HG03135 (cell line): ENCODE results near the gene ATP8B3.

ENCODE experiments used
- ATAC-seq: cut with Tn5 transposase; IDR thresholded peaks from one replicate; pipeline ENCODE4 v1.9.1; 2021; ENCODE audit warnings: mild to moderate bottlenecking, moderate library complexity; ENCODE audit not compliant: unreplicated experiment

Gene ATP8B3

DNA sequence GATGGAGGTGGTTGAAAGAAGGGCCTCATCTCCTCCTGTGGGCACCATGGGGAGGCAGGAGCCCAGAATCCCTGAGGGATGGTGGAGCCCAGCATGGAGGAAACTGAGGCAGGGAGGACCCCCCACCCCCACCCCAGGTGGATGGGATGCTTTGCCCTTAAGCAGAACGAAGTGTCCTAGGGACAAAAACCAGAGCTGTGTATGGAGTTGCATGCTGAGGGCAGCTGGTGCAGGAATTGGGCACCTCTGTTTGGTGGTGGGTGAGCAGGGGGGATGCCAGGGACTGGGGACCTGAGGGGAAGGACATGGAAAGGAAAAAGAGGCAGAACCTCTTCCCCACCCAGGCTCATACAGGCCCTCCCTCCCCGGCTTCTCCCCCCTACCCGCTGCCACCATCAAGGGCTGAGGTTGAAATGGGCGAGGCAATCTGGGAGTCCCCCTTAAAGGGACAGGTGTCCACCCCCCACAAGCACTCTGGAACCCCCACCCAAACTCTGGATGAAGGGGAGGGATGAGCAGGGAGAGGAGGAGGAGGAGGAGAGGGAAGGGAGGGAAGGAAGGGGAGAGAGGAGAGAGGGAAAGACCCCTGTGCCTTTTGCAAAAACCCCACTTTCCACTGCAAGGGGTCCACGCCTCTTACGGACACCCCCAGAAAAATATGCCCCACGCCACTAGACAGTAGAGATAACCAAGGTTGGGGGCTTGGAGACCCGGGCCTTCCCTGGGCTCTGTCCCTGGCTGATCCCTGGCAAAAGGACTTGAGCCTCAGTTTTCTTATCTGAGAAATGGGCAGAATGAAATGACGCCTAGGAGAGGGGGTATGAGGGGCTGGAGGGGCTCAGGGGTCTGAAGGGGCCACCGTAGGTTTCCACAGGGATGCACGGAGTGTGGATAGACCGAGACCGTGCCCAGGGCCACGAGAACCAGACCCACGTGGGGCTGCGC lies 52.8 kb downstream of the ATP8B3 start:
- ATAC-seq, result no peak

DNA sequence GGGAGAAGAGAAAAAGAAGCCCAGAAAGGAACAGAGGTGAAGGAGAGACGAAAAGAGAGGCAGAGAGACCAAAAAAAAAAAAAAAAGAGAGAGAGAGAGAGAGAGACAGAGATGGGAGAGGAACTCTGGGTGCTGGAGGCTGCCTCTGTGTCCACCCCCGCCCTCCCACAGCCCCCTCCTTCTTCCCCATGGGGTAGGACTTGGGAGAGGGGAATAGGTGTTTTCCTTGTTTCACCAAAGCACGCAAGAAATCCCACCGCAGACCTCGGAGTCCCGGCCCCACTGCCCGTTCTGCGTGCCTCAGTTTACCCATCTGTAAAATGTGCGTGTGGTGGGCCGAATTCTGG lies 53.9 kb downstream of the ATP8B3 start:
- no peak for ATAC-seq

DNA sequence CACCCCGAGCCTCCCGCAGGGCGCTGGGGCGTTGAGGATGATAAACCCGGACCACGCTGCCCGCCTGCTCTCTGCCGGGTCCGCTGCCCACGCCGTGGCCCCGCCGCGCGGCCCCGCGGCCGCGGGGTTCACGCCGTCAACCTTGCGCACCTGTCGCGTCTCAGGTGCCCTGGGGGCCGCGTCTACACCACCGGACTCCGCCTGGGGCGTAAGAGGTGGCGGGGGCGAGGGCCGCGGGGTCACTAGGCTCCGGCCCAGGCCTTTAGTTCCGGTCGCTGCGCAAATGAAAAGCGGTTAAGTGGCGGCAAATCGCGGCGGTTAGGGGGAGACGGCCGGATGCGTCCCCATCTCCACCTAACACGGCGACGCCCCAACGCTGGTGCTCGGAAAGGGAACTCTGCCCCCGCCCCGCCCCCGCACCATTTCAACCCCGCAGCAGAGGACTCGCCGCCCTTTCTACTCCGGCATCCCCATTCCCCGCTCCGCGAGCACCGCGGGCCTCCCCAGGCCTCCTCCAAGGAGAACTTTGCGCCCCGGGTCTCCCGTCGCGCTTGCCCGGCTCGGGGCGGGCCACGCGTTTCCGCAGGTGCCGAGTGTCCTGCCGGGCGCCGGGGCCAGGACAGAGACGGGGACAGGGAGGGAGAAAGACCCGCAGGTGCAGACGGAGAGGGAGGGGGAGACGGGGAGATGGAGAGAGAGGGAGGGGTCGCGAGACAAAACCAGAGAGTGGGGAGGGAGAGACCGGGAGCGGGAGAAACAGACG lies 54.4 kb downstream of the ATP8B3 start:
- ATAC-seq, result no peak

DNA sequence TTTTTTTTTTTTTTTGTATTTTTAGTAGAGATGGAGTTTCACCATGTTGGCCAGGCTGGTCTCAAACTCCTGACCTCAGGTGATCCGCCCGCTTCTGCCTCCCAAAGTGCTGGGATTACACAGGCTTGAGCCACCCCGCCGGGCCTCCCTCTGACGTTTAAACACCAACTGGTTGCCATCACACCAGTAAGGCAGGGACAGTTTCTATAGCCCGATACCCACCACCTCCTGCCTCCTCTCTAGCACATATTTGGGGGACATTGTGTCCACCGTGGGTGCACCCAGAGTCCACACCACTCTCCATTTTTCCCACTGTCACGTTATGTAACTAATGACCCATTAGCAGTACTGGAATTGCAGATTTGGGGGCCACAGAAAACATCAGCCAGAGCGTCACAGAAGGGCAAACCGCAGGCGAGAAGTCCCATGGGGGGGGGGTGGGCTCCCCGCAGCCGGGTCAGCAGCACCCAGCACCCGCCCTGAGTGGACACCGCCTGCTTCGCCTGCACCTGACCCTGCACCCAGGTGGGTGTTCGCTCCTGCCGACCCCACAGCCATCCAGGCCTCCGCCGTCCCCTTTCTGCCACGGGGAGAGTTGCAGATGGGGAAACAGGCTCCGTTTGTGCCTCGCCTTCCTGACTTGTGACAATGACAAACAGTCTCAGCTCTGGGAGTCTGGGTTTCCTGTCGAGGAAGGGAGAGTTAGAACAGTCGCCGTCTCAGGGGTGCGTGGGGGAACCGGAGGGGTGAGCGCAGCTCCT lies 55.2 kb downstream of the ATP8B3 start:
- no peak for ATAC-seq

DNA sequence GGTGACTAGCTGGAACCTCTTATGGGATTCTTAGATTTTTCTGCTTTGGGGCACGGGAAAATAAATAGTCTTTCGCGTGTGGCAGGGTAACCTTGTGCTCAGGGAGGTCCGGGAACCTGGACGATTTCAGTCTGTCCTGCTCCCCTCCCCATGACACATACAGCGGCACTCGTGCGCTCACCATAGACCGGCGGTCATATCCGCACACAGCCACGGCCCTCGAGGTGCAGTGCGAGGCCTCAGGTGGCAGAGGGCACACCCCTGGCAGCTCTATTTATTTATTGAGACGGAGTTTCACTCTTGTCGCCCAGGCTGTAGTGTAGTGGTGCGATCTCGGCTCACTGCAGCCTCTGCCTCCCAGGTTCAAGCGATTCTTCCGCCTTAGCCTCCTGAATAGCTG lies 55.8 kb downstream of the ATP8B3 start:
- no peak for ATAC-seq

DNA sequence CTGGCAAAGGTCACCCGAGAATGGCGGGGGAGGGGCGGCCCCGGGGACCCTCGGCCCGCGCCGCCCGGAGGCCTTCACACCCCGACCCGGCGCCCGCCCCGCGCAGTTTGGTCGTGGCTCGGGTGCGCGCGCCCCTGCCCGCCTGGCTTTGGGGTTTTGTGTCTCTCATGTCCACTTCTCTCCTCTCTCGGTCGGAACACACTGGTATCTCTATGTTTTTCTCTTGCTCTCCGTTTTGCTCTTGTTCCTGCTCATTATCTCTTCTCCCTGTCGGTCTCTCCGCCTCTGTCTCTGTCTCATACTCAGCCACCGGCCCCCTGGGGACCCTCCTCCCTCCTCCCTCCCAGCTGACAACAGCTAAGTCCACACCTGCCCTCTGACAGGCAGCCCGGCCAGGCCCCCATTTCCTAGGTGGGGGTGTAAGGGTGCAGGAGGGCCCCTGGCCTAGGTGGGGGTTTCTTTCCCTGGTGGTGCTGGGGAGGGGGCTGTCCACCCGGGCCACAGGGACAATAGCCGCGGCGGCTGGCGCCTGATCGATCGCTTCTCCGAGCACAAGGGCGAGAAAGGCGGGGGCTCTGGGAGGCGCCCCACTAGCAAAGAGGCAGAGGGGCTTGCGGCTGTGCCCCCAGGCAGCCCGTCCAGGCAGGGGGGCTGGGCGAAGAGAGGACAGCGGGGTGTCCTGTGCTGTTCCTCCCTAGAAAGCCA lies 56.5 kb downstream of the ATP8B3 start:
- ATAC-seq, result no peak

DNA sequence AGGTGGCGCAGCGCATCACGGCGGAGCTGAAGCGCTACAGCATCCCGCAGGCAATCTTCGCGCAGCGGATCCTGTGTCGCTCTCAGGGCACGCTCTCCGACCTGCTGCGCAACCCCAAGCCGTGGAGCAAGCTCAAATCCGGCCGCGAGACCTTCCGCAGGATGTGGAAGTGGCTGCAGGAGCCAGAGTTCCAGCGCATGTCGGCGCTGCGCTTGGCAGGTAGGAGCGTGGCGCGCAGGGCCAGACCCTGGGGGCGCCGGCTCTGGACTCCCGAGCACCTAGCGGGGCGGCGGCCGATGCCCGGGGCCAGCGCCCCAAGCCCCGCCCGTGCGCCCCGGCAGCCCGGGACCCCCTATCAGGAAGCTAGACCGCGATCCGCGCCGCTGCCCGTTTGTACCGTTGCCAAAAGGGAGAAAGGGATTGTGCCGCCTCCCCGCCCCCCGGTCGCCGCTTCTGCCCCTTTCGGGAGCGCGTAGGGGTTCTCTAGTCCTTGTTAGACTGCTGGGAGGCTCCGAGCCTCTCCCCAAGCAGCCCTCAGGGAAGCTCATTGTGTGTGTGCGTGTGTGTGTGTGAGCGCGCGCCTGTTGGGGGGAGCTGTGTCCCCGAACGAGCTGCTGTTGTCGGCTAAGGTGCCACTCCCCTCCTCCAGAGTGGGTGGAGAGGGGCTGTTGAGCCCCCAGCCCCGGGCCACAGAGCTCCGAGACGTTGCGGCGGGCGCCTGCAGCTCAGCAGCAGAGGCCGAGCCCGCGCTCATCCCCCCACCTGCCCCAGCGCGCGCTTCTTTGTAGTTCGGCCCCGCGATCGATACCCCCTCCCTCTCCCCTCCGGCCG lies 57.2 kb downstream of the ATP8B3 start:
- ATAC-seq, result no peak

DNA sequence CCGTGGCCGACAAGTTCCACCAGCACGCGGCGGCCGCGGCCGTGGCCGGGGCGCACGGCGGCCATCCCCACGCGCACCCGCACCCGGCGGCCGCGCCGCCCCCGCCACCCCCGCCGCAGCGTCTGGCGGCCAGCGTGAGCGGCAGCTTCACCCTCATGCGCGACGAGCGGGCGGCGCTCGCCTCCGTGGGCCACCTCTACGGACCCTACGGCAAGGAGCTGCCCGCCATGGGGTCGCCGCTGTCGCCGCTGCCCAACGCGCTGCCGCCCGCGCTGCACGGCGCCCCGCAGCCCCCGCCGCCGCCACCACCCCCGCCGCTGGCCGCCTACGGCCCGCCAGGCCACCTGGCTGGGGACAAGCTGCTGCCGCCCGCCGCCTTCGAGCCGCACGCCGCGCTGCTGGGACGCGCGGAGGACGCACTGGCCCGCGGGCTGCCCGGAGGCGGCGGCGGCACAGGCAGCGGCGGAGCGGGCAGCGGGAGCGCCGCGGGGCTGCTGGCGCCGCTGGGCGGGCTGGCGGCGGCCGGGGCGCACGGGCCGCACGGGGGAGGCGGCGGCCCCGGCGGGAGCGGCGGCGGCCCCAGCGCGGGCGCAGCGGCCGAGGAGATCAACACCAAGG lies 57.9 kb downstream of the ATP8B3 start:
- no peak for ATAC-seq

DNA sequence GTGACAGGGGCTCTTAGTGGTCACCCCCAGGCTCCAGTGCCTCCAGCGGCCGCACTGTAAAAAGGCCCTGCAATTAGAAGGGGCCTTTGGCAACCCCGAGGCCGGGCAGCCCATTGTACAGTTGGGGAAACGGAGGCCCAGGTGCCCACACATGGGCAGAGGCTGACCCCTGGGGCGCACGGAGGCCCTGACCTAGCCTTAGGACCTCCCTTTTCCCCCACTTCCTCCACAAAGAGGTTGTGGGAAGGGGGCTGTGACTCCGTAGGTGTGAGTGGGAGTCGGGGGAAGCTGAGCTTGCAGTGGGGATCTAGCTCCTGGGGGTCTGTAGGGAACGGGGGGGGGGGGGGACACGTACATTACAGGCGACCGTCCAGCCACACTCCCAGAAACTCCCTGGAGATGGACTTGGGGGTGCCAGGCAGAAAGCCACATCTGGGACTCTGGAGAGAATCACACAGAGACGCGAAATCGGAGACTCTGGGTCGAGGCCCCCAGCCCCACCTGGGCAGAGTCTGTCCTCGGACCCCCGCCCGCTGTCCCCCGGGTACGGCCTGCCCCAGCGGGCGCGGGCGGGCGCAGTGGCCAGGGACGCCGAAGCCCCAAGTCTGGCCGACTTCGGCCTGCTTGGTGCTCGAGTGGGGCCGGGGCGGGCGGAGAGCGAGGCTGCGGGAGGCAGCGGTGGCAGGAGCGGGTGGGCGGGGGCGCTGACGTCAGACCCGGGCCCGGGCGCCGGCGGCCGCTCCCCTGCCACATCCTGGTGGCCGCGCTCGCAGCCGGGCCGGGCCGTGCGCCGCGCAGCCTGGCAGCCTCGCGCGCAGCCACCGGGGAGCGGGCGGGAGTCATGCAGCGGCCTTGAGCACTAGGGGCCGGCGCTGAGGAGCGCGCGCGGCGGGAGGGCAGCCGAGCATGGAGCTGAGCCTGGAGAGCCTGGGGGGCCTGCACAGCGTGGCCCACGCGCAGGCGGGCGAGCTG lies 59.0 kb downstream of the ATP8B3 start, which contains the start of gene ONECUT3:
Gene ONECUT3, plus strand, starts transcription at position 750 of the 972 bp plus-strand sequence. Its CDS starts 157 bp downstream, at position 907.
- no peak for ATAC-seq

DNA sequence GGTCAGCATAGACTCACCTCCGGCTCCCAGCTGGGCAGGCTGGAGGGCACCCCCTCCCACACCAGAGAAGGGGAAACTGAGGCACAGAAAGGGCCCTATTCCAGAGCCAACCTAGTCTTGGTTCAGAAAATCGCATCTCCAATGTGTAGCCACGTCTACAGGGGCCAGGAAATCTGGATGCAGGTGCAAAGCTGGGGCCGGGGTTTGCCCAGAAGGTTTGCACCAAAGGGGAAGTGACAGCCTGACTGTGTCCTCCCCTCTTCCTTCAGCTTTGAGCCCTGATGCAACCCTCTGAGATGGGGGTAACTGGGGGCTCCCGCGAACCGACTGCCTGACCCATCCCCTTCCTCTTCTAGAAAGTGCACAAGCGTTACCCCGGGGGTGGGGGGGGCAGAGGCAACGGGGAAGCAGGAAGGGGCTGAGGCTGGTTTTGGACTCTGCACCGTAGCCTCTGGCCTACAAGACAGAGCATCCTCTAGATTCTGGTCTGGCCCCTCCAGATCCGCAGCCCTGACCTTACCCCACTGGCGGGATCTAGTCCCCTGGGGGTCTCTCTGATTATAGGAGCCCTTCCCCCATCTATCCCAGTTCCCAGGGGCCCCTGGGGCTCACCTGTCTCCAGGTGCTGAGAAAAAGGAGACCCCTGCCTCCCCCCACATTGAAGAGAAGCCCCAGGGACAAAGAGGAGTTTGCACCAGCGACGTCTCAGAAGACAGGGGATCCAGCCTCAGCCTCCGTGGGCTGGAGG lies 59.9 kb downstream of the ATP8B3 start:
- no peak for ATAC-seq

DNA sequence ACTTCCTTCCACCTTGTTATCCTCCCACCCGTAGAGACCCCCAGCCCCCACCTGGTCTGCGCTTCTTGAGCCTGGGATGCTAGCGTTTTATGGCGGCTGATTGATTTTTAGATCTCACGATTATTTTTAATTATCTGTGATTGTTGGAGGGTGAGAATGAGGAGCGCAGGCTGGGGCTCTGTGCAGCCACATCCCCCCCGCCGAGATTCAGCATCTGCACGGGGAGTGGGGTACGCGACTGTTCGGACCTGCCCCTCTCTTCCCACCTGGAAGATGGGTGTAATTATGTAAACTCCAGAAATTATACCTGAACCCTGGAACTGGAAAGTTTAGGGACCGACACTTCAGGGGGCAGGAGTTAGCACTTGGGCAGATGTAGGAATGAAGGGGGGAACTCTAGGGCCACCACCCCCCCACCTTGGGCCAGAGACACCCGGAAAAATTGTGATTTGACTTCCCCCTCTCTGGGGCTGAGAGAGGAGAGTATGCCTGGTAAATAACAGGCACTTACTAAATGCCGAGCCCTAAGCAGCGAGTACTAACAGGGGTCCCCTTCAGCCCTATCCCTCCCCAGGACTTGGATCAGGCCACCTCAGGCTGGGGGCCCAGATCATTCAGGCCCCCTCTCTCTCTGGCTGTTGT lies 60.6 kb downstream of the ATP8B3 start:
- ATAC-seq, result no peak

DNA sequence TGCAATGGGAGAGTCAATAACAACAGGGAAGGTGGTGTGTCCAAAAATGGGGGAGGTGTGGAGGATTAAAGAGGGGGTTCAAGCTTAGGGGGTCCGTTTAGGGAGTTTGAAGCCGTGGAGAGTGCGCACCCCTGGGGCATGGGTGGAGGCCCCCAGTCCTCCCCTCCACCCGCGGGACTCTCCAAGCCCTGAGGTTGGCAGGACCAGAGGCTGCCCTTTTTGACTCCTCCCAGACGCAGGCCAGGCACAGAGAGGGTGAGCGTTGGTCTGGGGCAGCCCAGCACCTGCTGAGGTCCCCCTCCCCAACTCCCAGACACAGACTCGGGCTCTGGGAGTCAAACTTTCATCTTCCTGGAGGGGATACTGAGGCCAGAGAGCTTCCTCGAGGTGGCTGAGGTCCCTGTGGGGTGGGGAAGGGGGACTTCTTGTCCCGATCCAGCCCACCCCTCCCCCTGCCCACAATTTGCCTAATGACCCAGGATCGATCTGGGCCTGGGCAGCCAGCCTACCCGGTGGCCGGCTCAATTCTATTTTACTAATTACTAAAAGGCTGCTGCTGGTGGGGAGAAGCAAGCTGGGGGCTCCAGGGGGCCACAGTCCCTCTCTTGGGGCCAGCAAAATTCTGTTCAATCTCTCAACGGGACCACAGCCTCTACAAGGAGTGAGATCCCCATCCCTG lies 61.6 kb downstream of the ATP8B3 start:
- ATAC-seq, result no peak

DNA sequence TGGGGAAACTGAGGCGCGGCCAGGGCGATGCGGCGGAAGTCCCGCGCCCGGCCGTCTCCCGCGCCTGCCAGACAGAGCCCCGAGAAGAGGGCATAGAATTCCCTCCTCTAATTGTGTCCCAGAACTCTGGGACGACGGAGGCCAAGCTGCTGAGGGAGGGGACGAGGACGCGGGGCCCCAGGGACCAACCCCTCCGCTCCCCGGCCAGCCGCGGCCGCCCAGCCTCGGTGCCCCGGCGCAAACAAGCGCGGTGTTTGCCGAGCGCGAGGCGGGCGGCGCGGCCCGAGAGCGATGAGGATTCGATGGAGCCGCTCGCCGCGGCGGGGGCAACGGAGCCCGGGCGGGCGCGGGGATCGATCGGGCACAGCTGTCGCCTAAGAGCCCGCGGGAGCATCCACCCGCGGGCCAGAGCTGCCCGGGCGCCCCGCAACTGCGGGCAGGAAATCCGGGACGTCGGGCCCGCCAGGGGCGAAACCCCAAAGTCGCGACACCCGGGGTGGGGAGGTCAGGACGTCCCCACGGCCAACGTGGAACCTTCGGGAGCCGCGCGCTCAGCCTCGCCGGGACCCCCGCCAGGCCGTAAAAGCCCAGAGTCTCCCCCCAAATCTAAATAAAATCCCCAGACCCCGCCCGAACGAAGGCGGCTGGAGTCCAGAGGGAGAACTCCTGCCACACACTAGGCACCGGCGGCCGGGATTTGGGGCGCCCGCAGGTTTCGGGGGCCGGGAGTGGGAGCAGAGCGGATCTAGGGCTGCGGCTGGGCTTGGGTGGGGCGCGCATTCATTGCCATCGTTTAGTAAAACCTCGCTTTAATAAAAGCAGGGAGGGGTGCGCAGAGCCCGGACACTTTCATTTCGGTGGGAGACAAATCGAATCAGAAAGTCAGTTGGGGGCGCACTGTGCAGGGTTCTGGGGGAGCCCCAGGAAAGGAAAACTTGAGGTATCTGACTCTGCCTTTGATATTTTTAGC lies 62.4 kb downstream of the ATP8B3 start:
- no peak for ATAC-seq

DNA sequence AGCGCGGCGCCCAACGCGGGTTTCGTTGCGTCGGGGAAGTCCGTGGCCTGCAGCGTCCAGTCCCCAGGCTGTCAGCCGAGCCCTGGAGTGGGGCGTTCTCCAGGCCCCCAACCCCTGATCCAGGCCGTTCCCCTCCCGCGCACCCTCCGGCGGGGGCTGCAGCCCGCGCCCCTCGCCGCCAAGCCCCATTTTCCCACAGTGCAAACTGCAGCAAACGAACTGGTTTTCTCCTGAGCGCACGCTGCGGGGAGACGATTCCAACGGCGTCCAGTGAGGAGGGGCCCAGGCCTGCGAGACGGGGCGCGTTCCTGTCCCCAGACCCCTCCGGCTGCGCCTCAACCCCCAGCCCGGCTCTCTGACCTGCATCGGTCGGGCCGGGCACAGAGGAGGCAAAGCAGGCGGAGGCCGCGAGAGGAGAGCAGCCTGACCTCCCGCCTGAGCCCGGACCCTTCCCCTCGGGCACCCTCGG lies 63.2 kb downstream of the ATP8B3 start:
- no peak for ATAC-seq
